PC-3 (cell line): ENCODE measurements around the gene ITCH. TPM values are rescaled to one million over a fixed set of nuclear protein-coding genes. Genes with fewer than 3 reads are reported as not detected.
A peak's percentile ranks its signal among the peaks of the same experiment; 100 is the strongest.

Experiments
- ATAC-seq: fragments of 200-7000 bp; cut with Tn5 transposase; 2 replicates; pipeline ENCODE4 v1.9.1; 2020; ENCODE audit warnings: mild to moderate bottlenecking, moderate library complexity
- BruUV-seq: library from RNA; stranded (reverse); fragments of 400-500 nt; replicated peaks from 2 replicates; lab custom pipeline; 2021; lab: Mats Ljungman, UMichigan
- CTCF ChIA-PET: fragments of 300-600 bp; sonication (Branson Sonifier 250); formaldehyde crosslinking; loops from one replicate; lab custom pipeline; 2022; ENCODE audit warnings: antibody characterized with exemption; lab: Charles Lee
- POLR2A ChIA-PET: fragments of 300-600 bp; sonication (Branson Sonifier 250); formaldehyde crosslinking; loops from one replicate; lab custom pipeline; 2022; ENCODE audit warnings: antibody characterized with exemption; ENCODE audit not compliant: unreplicated experiment; lab: Charles Lee
- DNase-seq: peaks from one replicate; pipeline ENCODE4 v3.0.0-alpha.2; 2015
- H2AFZ ChIP-seq: fragments of 300-600 bp; sonication (generic); 2 replicates; pipeline ENCODE4 v1.6.0; 2016; ENCODE audit warnings: antibody characterized with exemption, low read length
- H3F3A ChIP-seq: fragments of 300-600 bp; sonication (generic); one replicate; pipeline ENCODE4 v1.6.0; 2017; ENCODE audit warnings: antibody characterized with exemption, low read length, control low read depth, mild to moderate bottlenecking; ENCODE audit not compliant: unreplicated experiment
- H3K27ac ChIP-seq: fragments of 300-600 bp; sonication (generic); 2 replicates; pipeline ENCODE4 v1.5.1; 2016; ENCODE audit warnings: mild to moderate bottlenecking, low read length
- H3K27me3 ChIP-seq: fragments of 300-600 bp; sonication (generic); 2 replicates; pipeline ENCODE4 v1.6.1; 2016; ENCODE audit warnings: low read length, mixed read lengths
- H3K36me3 ChIP-seq: fragments of 300-600 bp; sonication (generic); 2 replicates; pipeline ENCODE4 v1.6.1; 2016; ENCODE audit warnings: low read depth, mixed run types, low read length, mixed read lengths
- H3K4me1 ChIP-seq: fragments of 300-600 bp; sonication (generic); 2 replicates; pipeline ENCODE4 v1.5.1; 2016; ENCODE audit warnings: low read length; ENCODE audit not compliant: insufficient read depth
- H3K4me2 ChIP-seq: fragments of 300-600 bp; sonication (generic); 2 replicates; pipeline ENCODE4 v1.6.0; 2016; ENCODE audit warnings: low read length
- H3K4me3 ChIP-seq: fragments of 300-600 bp; sonication (generic); 2 replicates; pipeline ENCODE4 v1.5.1; 2016; ENCODE audit warnings: mild to moderate bottlenecking, low read length, mixed read lengths
- H3K79me2 ChIP-seq: fragments of 300-600 bp; sonication (generic); 2 replicates; pipeline ENCODE4 v1.6.1; 2017; ENCODE audit warnings: low read length, mixed read lengths
- H3K9ac ChIP-seq: fragments of 300-600 bp; sonication (generic); 2 replicates; pipeline ENCODE4 v1.6.0; 2016; ENCODE audit warnings: mild to moderate bottlenecking, low read length
- H3K9me2 ChIP-seq: fragments of 300-600 bp; sonication (generic); replicated peaks from 2 replicates; pipeline ENCODE4 v1.6.1; 2016; ENCODE audit warnings: mixed run types, low read length, mixed read lengths
- H3K9me3 ChIP-seq: fragments of 300-600 bp; sonication (generic); 2 replicates; pipeline ENCODE4 v1.6.1; 2016; ENCODE audit warnings: low read length, mixed read lengths
- H4K20me1 ChIP-seq: fragments of 300-600 bp; sonication (generic); 2 replicates; pipeline ENCODE4 v1.6.1; 2016; ENCODE audit warnings: low read length, mixed read lengths
- CTCF ChIP-seq: fragments of 300-600 bp; sonication (generic); conservative IDR thresholded peaks from 2 replicates; pipeline ENCODE4 v1.5.1; 2017; ENCODE audit warnings: antibody characterized with exemption, low read depth, mild to moderate bottlenecking, low read length
- EZH2 ChIP-seq: fragments of 300-600 bp; sonication (generic); IDR thresholded peaks from one replicate; pipeline ENCODE4 v1.6.1; 2017; ENCODE audit warnings: antibody characterized with exemption, mild to moderate bottlenecking, low read length; ENCODE audit not compliant: unreplicated experiment
- EZH2phosphoT487 ChIP-seq: fragments of 300-600 bp; sonication (generic); IDR thresholded peaks from 2 replicates; pipeline ENCODE4 v1.6.1; 2018; ENCODE audit warnings: mild to moderate bottlenecking, antibody characterized with exemption, low read length, borderline replicate concordance
- intact Hi-C: fragments of 100-400 bp; cut with micrococcal nuclease; formaldehyde crosslinking; loops from 2 replicates; pipeline ENCODE4 v1.9.0; 2023
- total RNA-seq: library from RNA; depleted of rRNA; stranded (reverse); fragments of >200 nt; gene quantifications from 2 replicates; pipeline ENCODE4 v1.2.3, GENCODE V29; 2014

The ITCH gene
- total RNA-seq, 1 experiment from 2014 or later: 54.8 TPM

GRCh38 chr20:34334654-34335407 lies 28.2 kb upstream of the ITCH start:
- intact Hi-C loops: no loop called here
- ATAC-seq (peak; percentile 86), DNase-seq (peak; percentile 86)
- no peak for TF ChIP-seq CTCF
- TF ChIP-seq EZH2phosphoT487: no peak
- no peak for TF ChIP-seq EZH2
- H3K27me3 ChIP-seq: no peaks in the 10 kb centered on the region
- peak overlapping the region; percentile 97 for H3K27ac ChIP-seq
- 0 out of 2 replicates have a peak overlapping the region, but pooled peaks have one; percentile 15 for H2AFZ ChIP-seq
- no peaks in the 10 kb centered on the region for H4K20me1 ChIP-seq
- H3K9ac ChIP-seq: peak overlapping the region; percentile 84
- no peaks in the 10 kb centered on the region for H3K36me3 ChIP-seq
- no peaks in the 10 kb centered on the region for H3K9me2 ChIP-seq
- CTCF ChIA-PET: no interaction called here
- H3K4me1 ChIP-seq: peaks cover 25% of the 10 kb centered on the region
- POLR2A ChIA-PET: interaction anchor here (1.0 kb wide), 1 partner anchor 29 kb away, joined by 5 read pairs; the partner anchor contains the start of gene ITCH
- H3F3A ChIP-seq: peaks cover 3% of the 10 kb centered on the region
- H3K4me3 ChIP-seq: 0 out of 2 replicates have a peak overlapping the region, but pooled peaks have one; percentile 2
- no peaks in the 10 kb centered on the region for H3K79me2 ChIP-seq
- no TSS peak for BruUV-seq
- H3K9me3 ChIP-seq: no peaks in the 10 kb centered on the region
- H3K4me2 ChIP-seq: peak overlapping the region; percentile 64

- ATAC-seq (no peak), DNase-seq (no peak)
- Histone ChIP-seq H4K20me1 (no peaks in the 10 kb centered on the region), H3K9me2 (no peaks in the 10 kb centered on the region), H3K9me3 (no peaks in the 10 kb centered on the region), H3K9ac (no peak overlapping the region), H3K4me1 (peaks cover 25% of the 10 kb centered on the region), H2AFZ (no peak overlapping the region), H3K4me3 (no peak overlapping the region), H3K27me3 (no peaks in the 10 kb centered on the region), H3K27ac (no peak overlapping the region), H3K36me3 (no peaks in the 10 kb centered on the region), H3K79me2 (no peaks in the 10 kb centered on the region), H3F3A (peaks cover 3% of the 10 kb centered on the region), H3K4me2 (no peak overlapping the region)
- no peak for TF ChIP-seq CTCF
- TF ChIP-seq EZH2: no peak
- no peak for TF ChIP-seq EZH2phosphoT487
- ChIA-PET POLR2A (no interaction called here), CTCF (no interaction called here)
- no TSS peak for BruUV-seq
- intact Hi-C loops: no loop called here
Observed at GRCh38 chr20:34337544-34337943, 25.5 kb upstream of the ITCH start.
